Naive B cell (primary cell): Measurements from ENCODE around the gene DLL3. TPM values are rescaled to one million over a fixed set of nuclear protein-coding genes. Genes with fewer than 3 reads are reported as not detected.

Source experiments
- ATAC-seq, 2 donors: fragments of 150-1000 bp; cut with Tn5 transposase; 2 replicates each; pipeline ENCODE4 v1.10.0; 2021; ENCODE audit warnings: low read depth in 2 of 2, mild to moderate bottlenecking in 2 of 2, moderate library complexity in 2 of 2
- DNase-seq: peaks from one replicate; pipeline ENCODE4 v3.0.0; 2022
- H3K27ac Mint-ChIP-seq, 6 donors: one replicate each; pipeline ENCODE4 v1.8.0; 2020 to 2022; ENCODE audit warnings: mild to moderate bottlenecking in 6 of 6, mixed read lengths in 6 of 6, moderate library complexity in 5 of 6, inconsistent platforms in 2 of 6
- H3K27me3 Mint-ChIP-seq, 3 donors: one replicate each; pipeline ENCODE4 v1.8.0; 2021 to 2022; ENCODE audit warnings: mixed read lengths in 3 of 3, mild to moderate bottlenecking in 1 of 3
- H3K36me3 Mint-ChIP-seq, 2 donors: one replicate each; pipeline ENCODE4 v1.8.0; 2020 to 2022; ENCODE audit warnings: mixed read lengths in 2 of 2, inconsistent platforms in 1 of 2, mild to moderate bottlenecking in 1 of 2
- H3K4me1 Mint-ChIP-seq, 3 donors: one replicate each; pipeline ENCODE4 v1.8.0; 2020 to 2022; ENCODE audit warnings: mixed read lengths in 3 of 3, inconsistent platforms in 1 of 3, mild to moderate bottlenecking in 1 of 3, moderate library complexity in 1 of 3
- H3K4me3 Mint-ChIP-seq, 8 donors: one replicate each; pipeline ENCODE4 v1.8.0; 2020 to 2022; ENCODE audit warnings: mild to moderate bottlenecking in 8 of 8, mixed read lengths in 8 of 8, moderate library complexity in 8 of 8, inconsistent platforms in 2 of 8
- H3K9me3 Mint-ChIP-seq, 7 donors: one replicate each; pipeline ENCODE4 v1.8.0; 2020 to 2022; ENCODE audit warnings: mixed read lengths in 7 of 7, mild to moderate bottlenecking in 5 of 7, inconsistent platforms in 2 of 7, moderate library complexity in 1 of 7
- polyA plus RNA-seq, 6 donors: library from polyadenylated mRNA; unstranded; fragments of 300-500 nt; fragmentation: Illumina TruSeq; gene quantifications; one replicate each; pipeline ENCODE4 v1.2.3, GENCODE V29; 2021; ENCODE audit warnings: low read depth in 6 of 6

The DLL3 gene
- polyA plus RNA-seq, 6 donors from 2014 or later: 0.20 to 0.89 (median 0.55) TPM; not detected in 2

DNA sequence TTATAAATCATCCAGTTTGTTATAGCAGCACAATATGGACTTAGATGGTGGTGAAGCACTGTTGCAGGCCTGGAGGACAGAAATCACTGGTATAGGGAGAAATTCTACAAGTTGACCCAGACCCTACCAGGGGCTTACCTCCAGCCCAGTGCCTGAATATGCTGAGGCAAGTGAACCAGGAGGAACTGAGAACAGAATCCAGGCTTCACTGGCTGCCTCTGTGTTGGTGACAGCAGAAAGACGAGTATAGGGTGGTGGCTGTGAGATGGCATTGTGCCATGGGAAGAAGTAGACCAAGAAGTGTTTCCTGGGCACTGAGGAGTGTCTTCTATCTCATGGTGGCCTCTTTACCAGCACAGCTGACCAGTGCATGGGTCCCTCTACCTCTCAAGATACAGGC, 57.1 kb downstream of the DLL3 start:
- Mint-ChIP-seq H3K27ac (no peak overlapping the region), H3K4me1 (peaks cover 25 to 40% (median 28%) of the 10 kb centered on the region in 3 donors), H3K36me3 (no peaks in the 10 kb centered on the region), H3K27me3 (peaks cover 0 to 4% (median 0%) of the 10 kb centered on the region in 3 donors), H3K4me3 (no peak overlapping the region), H3K9me3 (no peaks in the 10 kb centered on the region)
- DNase-seq (no peak), ATAC-seq (no peak)

Other genes with a start within 250 kb of the DLL3 start
- gene IFNL2, start 230.6 kb upstream of the DLL3 start, polyA plus RNA-seq: not detected
- not detected for gene IFNL1, start 202.5 kb upstream of the DLL3 start, polyA plus RNA-seq
- 1 to 10 TPM in 5 of 6 donors, not detected in 1; 1.0 to 2.2 (median 1.6) TPM for gene LRFN1, start 178.1 kb upstream of the DLL3 start, polyA plus RNA-seq
- 1,000 to 10,000 TPM in 1 of 6 donors, 100 to 1,000 TPM in 5; 750 to 1,029 (median 856) TPM for gene GMFG, start 162.9 kb upstream of the DLL3 start, polyA plus RNA-seq
- 10 to 100 TPM in 3 of 6 donors, 1 to 10 TPM in 3; 6.2 to 20.5 (median 9.7) TPM for gene SAMD4B, start 156.5 kb upstream of the DLL3 start, polyA plus RNA-seq
- gene PAF1, start 107.8 kb upstream of the DLL3 start, polyA plus RNA-seq: 10 to 100 TPM; 11.6 to 62.4 (median 41.0) TPM
- gene MED29, start 107.6 kb upstream of the DLL3 start, polyA plus RNA-seq: 10 to 100 TPM; 31.9 to 68.1 (median 57.5) TPM
- 100 to 1,000 TPM; 291 to 784 (median 445) TPM for gene ZFP36, start 92.1 kb upstream of the DLL3 start, polyA plus RNA-seq
- gene PLEKHG2, start 86.3 kb upstream of the DLL3 start, polyA plus RNA-seq: 1 to 10 TPM in 5 of 6 donors, not detected in 1; 2.5 to 8.3 (median 4.7) TPM
- gene RPS16, start 63.0 kb upstream of the DLL3 start, polyA plus RNA-seq: 1,000 to 10,000 TPM; 1,393 to 2,131 (median 1,793) TPM
- 100 to 1,000 TPM in 1 of 6 donors, 10 to 100 TPM in 5; 48.1 to 119 (median 81.6) TPM for gene SUPT5H, start 53.4 kb upstream of the DLL3 start, polyA plus RNA-seq
- 10 to 100 TPM; 35.4 to 41.9 (median 37.0) TPM for gene TIMM50, start 18.1 kb upstream of the DLL3 start, polyA plus RNA-seq
- gene SELENOV, start 16.2 kb downstream of the DLL3 start, polyA plus RNA-seq: not detected
- gene EID2B, start 33.9 kb downstream of the DLL3 start, polyA plus RNA-seq: 1 to 10 TPM; 3.6 to 9.9 (median 7.2) TPM
- 10 to 100 TPM in 4 of 6 donors, 1 to 10 TPM in 1, not detected in 1; 9.4 to 22.9 (median 17.3) TPM for gene EID2, start 41.2 kb downstream of the DLL3 start, polyA plus RNA-seq
- gene LGALS13, start 103.6 kb downstream of the DLL3 start, polyA plus RNA-seq: not detected
- gene LGALS16, start 157.0 kb downstream of the DLL3 start, polyA plus RNA-seq: not detected
- gene LGALS14, start 205.5 kb downstream of the DLL3 start, polyA plus RNA-seq: not detected
- 1 to 10 TPM in 1 of 6 donors, not detected in 5; 2.1 TPM for gene CLC, start 239.1 kb downstream of the DLL3 start, polyA plus RNA-seq